GM21576 (cell line): ENCODE data around the gene UBXN6.

Experiments
- ATAC-seq: cut with Tn5 transposase; IDR thresholded peaks from one replicate; pipeline ENCODE4 v1.9.1; 2021; ENCODE audit warnings: mild to moderate bottlenecking, moderate library complexity; ENCODE audit not compliant: unreplicated experiment

UBXN6 gene

GRCh38 chr19:4493929-4494690 is 36.5 kb upstream of the UBXN6 start:
- no peak for ATAC-seq

- ATAC-seq = no peak
Measured at GRCh38 chr19:4493104-4493928, 35.7 kb upstream of the UBXN6 start.

- ATAC-seq = no peak
Measured at GRCh38 chr19:4492337-4493103, 34.9 kb upstream of the UBXN6 start.

- no peak for ATAC-seq
Measured at GRCh38 chr19:4491446-4491845, 33.9 kb upstream of the UBXN6 start.

GRCh38 chr19:4488496-4488895 is 30.9 kb upstream of the UBXN6 start:
- ATAC-seq = no peak

GRCh38 chr19:4487572-4487971 is 30.0 kb upstream of the UBXN6 start:
- no peak for ATAC-seq

GRCh38 chr19:4483385-4483784 is 25.8 kb upstream of the UBXN6 start:
- no peak for ATAC-seq

- ATAC-seq = no peak
Measured at GRCh38 chr19:4482721-4483364, 25.2 kb upstream of the UBXN6 start.

GRCh38 chr19:4477034-4477801 is 19.6 kb upstream of the UBXN6 start:
- no peak for ATAC-seq

GRCh38 chr19:4474514-4475022 is 17.0 kb upstream of the UBXN6 start:
- no peak for ATAC-seq

GRCh38 chr19:4473763-4474513 is 16.3 kb upstream of the UBXN6 start:
- no peak for ATAC-seq

GRCh38 chr19:4473011-4473762 is 15.6 kb upstream of the UBXN6 start:
- ATAC-seq = no peak

GRCh38 chr19:4472174-4472974 is 14.8 kb upstream of the UBXN6 start, which contains the start of gene HDGFL2:
Gene HDGFL2, plus strand, starts transcription at chr19:4472297. Its CDS starts 54 bp downstream, at chr19:4472351.
- no peak for ATAC-seq

GRCh38 chr19:4471403-4472173 is 14.0 kb upstream of the UBXN6 start:
- peak; percentile 85 for ATAC-seq

GRCh38 chr19:4467835-4468234 is 10.2 kb upstream of the UBXN6 start:
- ATAC-seq = no peak

GRCh38 chr19:4464815-4465581 is 7.4 kb upstream of the UBXN6 start:
- ATAC-seq = no peak
